ENCODE measurements around the gene DSP. TPM values are rescaled to one million over a fixed set of nuclear protein-coding genes. Genes with fewer than 3 reads are reported as not detected.

Gene DSP
- total RNA-seq, 2 donors from 2014 or later, result 60.6 to 211 TPM

- 38% methylated on average over 2 of the region's 2 CpGs for WGBS
- no peak for TF ChIP-seq POLR2AphosphoS5 (IDR thresholded peaks at IDR 0.05)
- no peak for TF ChIP-seq POLR2A (IDR thresholded peaks at IDR 0.05)
- TF ChIP-seq CTCF (IDR thresholded peaks at IDR 0.05), result no peak
- no peak for DNase-seq (ENCODE audit: low spot score)
Observed at GRCh38 chr6:7550433-7550801, 8.9 kb downstream of the DSP start.

GRCh38 chr6:7554533-7555275, 13.2 kb downstream of the DSP start:
- peak overlapping the region; percentile 51 to 70 for H3K27ac ChIP-seq
- DNase-seq (ENCODE audit: low spot score), result no peak
- no peak overlapping the region for H3K4me3 ChIP-seq
- H3K27me3 ChIP-seq (replicated peaks; ENCODE audit: insufficient read depth), result no peaks in the 10 kb centered on the region
- H3K4me1 ChIP-seq (replicated peaks), result peaks cover 5% of the 10 kb centered on the region
- H3K36me3 ChIP-seq, result no peaks in the 10 kb centered on the region
- H3K9me3 ChIP-seq, result no peaks in the 10 kb centered on the region
- 55% methylated on average over 6 of the region's 6 CpGs for WGBS
- no peak for TF ChIP-seq POLR2AphosphoS5 (IDR thresholded peaks at IDR 0.05)
- intact Hi-C loops (cut with DNase I), result no loop called here

More at GRCh38 chr6:7550433-7550801, 8.9 kb downstream of the DSP start:
- Histone ChIP-seq H3K4me1 (replicated peaks) (peaks cover 4% of the 10 kb centered on the region), H3K36me3 (no peaks in the 10 kb centered on the region), H3K9me3 (no peaks in the 10 kb centered on the region), H3K27me3 (replicated peaks; ENCODE audit: insufficient read depth) (no peaks in the 10 kb centered on the region), H3K4me3 (no peak overlapping the region), H3K27ac (peak overlapping the region in 1 of 2 donors; percentile 6)
- intact Hi-C loops (cut with DNase I), result no loop called here

GRCh38 chr6:7555671-7556070, 14.2 kb downstream of the DSP start:
- no peak overlapping the region for H3K4me3 ChIP-seq
- intact Hi-C loops (cut with DNase I), result no loop called here

GRCh38 chr6:7556394-7557106, 15.1 kb downstream of the DSP start:
- Histone ChIP-seq H3K4me1 (replicated peaks) (peaks cover 9% of the 10 kb centered on the region), H3K4me3 (no peak overlapping the region), H3K27ac (peak overlapping the region in 1 of 2 donors; percentile 67), H3K36me3 (no peaks in the 10 kb centered on the region), H3K9me3 (no peaks in the 10 kb centered on the region), H3K27me3 (replicated peaks; ENCODE audit: insufficient read depth) (no peaks in the 10 kb centered on the region)
- no peak for DNase-seq (ENCODE audit: low spot score)
- 87% methylated on average over 12 of the region's 12 CpGs for WGBS
- intact Hi-C loops (cut with DNase I), result no loop called here
- TF ChIP-seq CTCF (IDR thresholded peaks at IDR 0.05) (no peak), POLR2A (IDR thresholded peaks at IDR 0.05) (no peak), POLR2AphosphoS5 (IDR thresholded peaks at IDR 0.05) (no peak)

More at GRCh38 chr6:7555671-7556070, 14.2 kb downstream of the DSP start:
- H3K4me1 ChIP-seq (replicated peaks), result peaks cover 9% of the 10 kb centered on the region
- H3K36me3 ChIP-seq, result no peaks in the 10 kb centered on the region
- H3K27me3 ChIP-seq (replicated peaks; ENCODE audit: insufficient read depth), result no peaks in the 10 kb centered on the region
- TF ChIP-seq POLR2A (IDR thresholded peaks at IDR 0.05) (no peak), CTCF (IDR thresholded peaks at IDR 0.05) (no peak), POLR2AphosphoS5 (IDR thresholded peaks at IDR 0.05) (no peak)
- WGBS, result 57% methylated on average over 11 of the region's 11 CpGs
- DNase-seq (ENCODE audit: low spot score), result peak; percentile 28
- H3K27ac ChIP-seq, result peak overlapping the region; percentile 51 to 67
- H3K9me3 ChIP-seq, result no peaks in the 10 kb centered on the region

- Histone ChIP-seq H3K4me1 (replicated peaks) (peaks cover 9% of the 10 kb centered on the region), H3K27me3 (replicated peaks; ENCODE audit: insufficient read depth) (no peaks in the 10 kb centered on the region)
- 32% methylated on average over 2 of the region's 2 CpGs for WGBS
Observed at GRCh38 chr6:7557652-7558051, 16.2 kb downstream of the DSP start.

More at GRCh38 chr6:7557652-7558051, 16.2 kb downstream of the DSP start:
- DNase-seq (ENCODE audit: low spot score), result no peak
- no peaks in the 10 kb centered on the region for H3K36me3 ChIP-seq
- TF ChIP-seq CTCF (IDR thresholded peaks at IDR 0.05), result no peak
- TF ChIP-seq POLR2AphosphoS5 (IDR thresholded peaks at IDR 0.05), result peak; percentile 6
- peak overlapping the region; percentile 61 to 67 for H3K27ac ChIP-seq
- H3K9me3 ChIP-seq, result no peaks in the 10 kb centered on the region
- no peak overlapping the region for H3K4me3 ChIP-seq
- intact Hi-C loops (cut with DNase I), result no loop called here
